SK-N-DZ (cell line): ENCODE results near the gene MSI2.

ENCODE experiments used
- DNase-seq: peaks from one replicate; pipeline ENCODE4 v3.0.0-alpha.2; 2015; ENCODE audit warnings: low spot score

MSI2 gene

GRCh38 chr17:57269598-57270255 lies 13.4 kb downstream of the MSI2 start:
- DNase-seq: no peak

GRCh38 chr17:57270801-57271245 lies 14.5 kb downstream of the MSI2 start:
- no peak for DNase-seq

GRCh38 chr17:57271821-57272220 lies 15.5 kb downstream of the MSI2 start:
- no peak for DNase-seq

- DNase-seq: no peak
These were observed 17.2 kb downstream of the MSI2 start for GRCh38 chr17:57273490-57273889.

GRCh38 chr17:57274162-57274561 lies 17.8 kb downstream of the MSI2 start:
- no peak for DNase-seq

- no peak for DNase-seq
These were observed 18.9 kb downstream of the MSI2 start for GRCh38 chr17:57275071-57275764.

GRCh38 chr17:57276621-57277020 lies 20.3 kb downstream of the MSI2 start:
- no peak for DNase-seq

- no peak for DNase-seq
These were observed 21.7 kb downstream of the MSI2 start for GRCh38 chr17:57277923-57278604.

- DNase-seq: no peak
These were observed 22.5 kb downstream of the MSI2 start for GRCh38 chr17:57278740-57279387.

GRCh38 chr17:57279432-57279831 lies 23.1 kb downstream of the MSI2 start:
- no peak for DNase-seq

- DNase-seq: no peak
These were observed 25.6 kb downstream of the MSI2 start for GRCh38 chr17:57281887-57282286.

- DNase-seq: peak; percentile 48
These were observed 26.0 kb downstream of the MSI2 start for GRCh38 chr17:57282296-57282695.

GRCh38 chr17:57283203-57283971 lies 27.1 kb downstream of the MSI2 start:
- no peak for DNase-seq

GRCh38 chr17:57284583-57284982 lies 28.3 kb downstream of the MSI2 start:
- no peak for DNase-seq

- no peak for DNase-seq
These were observed 28.8 kb downstream of the MSI2 start for GRCh38 chr17:57284984-57285646.

- no peak for DNase-seq
These were observed 29.4 kb downstream of the MSI2 start for GRCh38 chr17:57285701-57286100.

- no peak for DNase-seq
These were observed 30.2 kb downstream of the MSI2 start for GRCh38 chr17:57286399-57287105.

- DNase-seq: no peak
These were observed 31.9 kb downstream of the MSI2 start for GRCh38 chr17:57288040-57288772.

GRCh38 chr17:57288773-57289121 lies 32.4 kb downstream of the MSI2 start:
- no peak for DNase-seq

GRCh38 chr17:57289130-57289529 lies 32.8 kb downstream of the MSI2 start:
- DNase-seq: no peak
